RWPE1 (cell line): Measurements from ENCODE around the gene SUCNR1.
"Not testable (repeated sequence)": the region's sequence is repeated elsewhere in the genome, so short reads cannot be mapped to it uniquely, and the experiment has no call there.

Experiments
- CTCF ChIA-PET: fragments of 350-600 bp; sonication (Branson Sonifier 250); formaldehyde crosslinking; extraction: SDS; loops from one replicate; lab custom pipeline; 2021; lab: Yijun Ruan, JAX
- POLR2A ChIA-PET: fragments of 400-600 bp; formaldehyde crosslinking; extraction: SDS; loops from one replicate; lab custom pipeline; 2020; ENCODE audit warnings: antibody characterized with exemption; ENCODE audit not compliant: low non-redundant PET; lab: Yijun Ruan, JAX
- DNase-seq: peaks from one replicate; pipeline ENCODE4 v3.0.0; 2012; ENCODE audit warnings: low spot score
- H3K27ac ChIP-seq: fragments of 450-650 bp; 2 replicates; pipeline ENCODE4 v1.5.1; 2017
- CTCF ChIP-seq: fragments of 450-650 bp; conservative IDR thresholded peaks from 2 replicates; pipeline ENCODE4 v1.5.1; 2017; ENCODE audit warnings: low read depth, mild to moderate bottlenecking

The SUCNR1 gene

GRCh38 chr3:151894219-151894618, 20.8 kb downstream of the SUCNR1 start:
- TF ChIP-seq CTCF, result no peak
- POLR2A ChIA-PET, result no interaction called here
- H3K27ac ChIP-seq, result no peak overlapping the region

GRCh38 chr3:151895478-151896241, 22.2 kb downstream of the SUCNR1 start:
- no peak for DNase-seq
- ChIA-PET CTCF (no interaction called here), POLR2A (no interaction called here)
- no peak overlapping the region for H3K27ac ChIP-seq
- TF ChIP-seq CTCF, result no peak

More at GRCh38 chr3:151894219-151894618, 20.8 kb downstream of the SUCNR1 start:
- CTCF ChIA-PET, result interaction anchor here (0.7 kb wide), 1 partner anchor 92 kb away, joined by 3 read pairs; no protein-coding TSS in a partner anchor
- DNase-seq, result no peak

- peak; percentile 70 for DNase-seq
- ChIA-PET POLR2A (no interaction called here), CTCF (no interaction called here)
- TF ChIP-seq CTCF, result no peak
- H3K27ac ChIP-seq, result peak overlapping the region; percentile 48
Measured at GRCh38 chr3:151896246-151897012, 23.0 kb downstream of the SUCNR1 start.

GRCh38 chr3:151898121-151898520, 24.7 kb downstream of the SUCNR1 start:
- CTCF ChIA-PET, DNase-seq, POLR2A ChIA-PET, H3K27ac ChIP-seq: not testable (repeated sequence)

- DNase-seq, POLR2A ChIA-PET, H3K27ac ChIP-seq, CTCF ChIA-PET: not testable (repeated sequence)
Measured at GRCh38 chr3:151898564-151899261, 25.3 kb downstream of the SUCNR1 start.

GRCh38 chr3:151899996-151900395, 26.6 kb downstream of the SUCNR1 start:
- no peak overlapping the region for H3K27ac ChIP-seq
- ChIA-PET CTCF (no interaction called here), POLR2A (no interaction called here)
- DNase-seq, result no peak
- TF ChIP-seq CTCF, result no peak

GRCh38 chr3:151900460-151900859, 27.0 kb downstream of the SUCNR1 start:
- no peak overlapping the region for H3K27ac ChIP-seq
- no peak for TF ChIP-seq CTCF
- CTCF ChIA-PET, result no interaction called here
- POLR2A ChIA-PET, result no interaction called here
- no peak for DNase-seq
